Thymus (tissue), 11 donors: Measurements from ENCODE around the gene MEGF8. TPM values are rescaled to one million over a fixed set of nuclear protein-coding genes. Genes with fewer than 3 reads are reported as not detected.

Experiments
- DNase-seq, 9 donors: peaks; one replicate each; pipeline ENCODE4 v3.0.0-alpha.2; 2013; ENCODE audit warnings: low spot score in 9 of 9, low read depth in 6 of 9, missing footprints in 1 of 9
- H3K27ac ChIP-seq, 2 donors: one replicate each; pipeline ENCODE4 v1.5.1; 2013; ENCODE audit warnings: control low read depth in 1 of 2, low read depth in 1 of 2, low read length in 1 of 2, mild to moderate bottlenecking in 1 of 2, moderate library complexity in 1 of 2
- H3K27me3 ChIP-seq, 2 donors: one replicate each; pipeline ENCODE4 v1.5.1; 2013; ENCODE audit warnings: low read length in 1 of 2; ENCODE audit not compliant: control insufficient read depth in 2 of 2, insufficient read depth in 1 of 2
- H3K36me3 ChIP-seq, 2 donors: one replicate each; pipeline ENCODE4 v1.5.1; 2013; ENCODE audit warnings: low read length in 1 of 2, mild to moderate bottlenecking in 1 of 2, moderate library complexity in 1 of 2; ENCODE audit not compliant: control insufficient read depth in 2 of 2, insufficient read depth in 2 of 2
- H3K4me1 ChIP-seq, 2 donors: one replicate each; pipeline ENCODE4 v1.5.1; 2013; ENCODE audit warnings: low read length in 2 of 2; ENCODE audit not compliant: control insufficient read depth in 2 of 2, insufficient read depth in 2 of 2
- H3K4me3 ChIP-seq, 2 donors: one replicate each; pipeline ENCODE4 v1.5.1; 2013; ENCODE audit warnings: low read length in 2 of 2, control low read depth in 1 of 2, mild to moderate bottlenecking in 1 of 2
- H3K9me3 ChIP-seq, 2 donors: one replicate each; pipeline ENCODE4 v1.5.1; 2013; ENCODE audit warnings: low read length in 1 of 2, mild to moderate bottlenecking in 1 of 2; ENCODE audit not compliant: control insufficient read depth in 2 of 2, insufficient read depth in 1 of 2
- WGBS: extraction: QIAGEN DNeasy Blood & Tissue Kit; methylation state at CpG from one replicate; pipeline ENCODE4 v1.1.7; 2013; 5-methylcytosine and 5-hydroxymethylcytosine counted together
- polyA plus RNA-seq: library from polyadenylated mRNA; stranded (reverse); fragments of 200-250 nt; gene quantifications from one replicate; pipeline ENCODE4 v1.2.3, GENCODE V29; 2013
- total RNA-seq: library from RNA; stranded (reverse); fragments of 120-200 nt; gene quantifications from one replicate; pipeline ENCODE4 v1.2.4, GENCODE V29; 2013
- donor health status: healthy.

MEGF8 gene
- total and polyA plus RNA-seq, 2 donors = 2.7 to 5.5 TPM

- Histone ChIP-seq H3K36me3 (peaks cover 9 to 11% of the 10 kb centered on the region in 2 donors), H3K27me3 (peaks cover 0 to 14% of the 10 kb centered on the region in 2 donors), H3K27ac (no peak overlapping the region), H3K4me1 (peaks cover 16 to 40% of the 10 kb centered on the region in 2 donors), H3K9me3 (peaks cover 0 to 5% of the 10 kb centered on the region in 2 donors), H3K4me3 (no peak overlapping the region)
- DNase-seq = peak in 5 of 9 donors; percentile 14 to 75 (median 60)
- 76% methylated on average over 10 of the region's 10 CpGs for WGBS
Observed at GRCh38 chr19:42420055-42420544, 94.7 kb downstream of the MEGF8 start.

GRCh38 chr19:42421101-42421500 is 95.7 kb downstream of the MEGF8 start:
- peaks cover 5 to 9% of the 10 kb centered on the region in 2 donors for H3K36me3 ChIP-seq
- H3K9me3 ChIP-seq = peaks cover 1 to 5% of the 10 kb centered on the region in 2 donors
- no peak for DNase-seq
- peaks cover 16 to 40% of the 10 kb centered on the region in 2 donors for H3K4me1 ChIP-seq
- H3K27me3 ChIP-seq = peaks cover 0 to 14% of the 10 kb centered on the region in 2 donors
- H3K4me3 ChIP-seq = no peak overlapping the region
- peak overlapping the region in 1 of 2 donors; percentile 11 for H3K27ac ChIP-seq
- WGBS = 80% methylated on average over 4 of the region's 4 CpGs

- no peak for DNase-seq
- H3K27me3 ChIP-seq = peaks cover 0 to 14% of the 10 kb centered on the region in 2 donors
- H3K4me1 ChIP-seq = peaks cover 16 to 40% of the 10 kb centered on the region in 2 donors
- H3K27ac ChIP-seq = peak overlapping the region in 1 of 2 donors; percentile 11
- peaks cover 1 to 5% of the 10 kb centered on the region in 2 donors for H3K9me3 ChIP-seq
- peaks cover 5 to 9% of the 10 kb centered on the region in 2 donors for H3K36me3 ChIP-seq
- 96% methylated on average over 9 of the region's 9 CpGs for WGBS
- H3K4me3 ChIP-seq = no peak overlapping the region
Observed at GRCh38 chr19:42421591-42422031, 96.2 kb downstream of the MEGF8 start.

- Histone ChIP-seq H3K27me3 (peaks cover 0 to 14% of the 10 kb centered on the region in 2 donors), H3K36me3 (peaks cover 5 to 9% of the 10 kb centered on the region in 2 donors), H3K9me3 (peaks cover 1 to 5% of the 10 kb centered on the region in 2 donors), H3K4me3 (peak overlapping the region; percentile 57 to 82), H3K27ac (peak overlapping the region; percentile 70 to 74), H3K4me1 (peaks cover 16 to 40% of the 10 kb centered on the region in 2 donors)
- 66% methylated on average over 17 of the region's 17 CpGs for WGBS
- no peak for DNase-seq
Observed at GRCh38 chr19:42422092-42422900, 96.9 kb downstream of the MEGF8 start.

GRCh38 chr19:42422901-42423461 is 97.5 kb downstream of the MEGF8 start:
- Histone ChIP-seq H3K9me3 (peaks cover 1 to 5% of the 10 kb centered on the region in 2 donors), H3K4me3 (peak overlapping the region; percentile 57 to 82), H3K4me1 (peaks cover 16 to 40% of the 10 kb centered on the region in 2 donors), H3K27me3 (peaks cover 0 to 14% of the 10 kb centered on the region in 2 donors), H3K27ac (peak overlapping the region; percentile 74 to 78), H3K36me3 (peaks cover 5 to 6% of the 10 kb centered on the region in 2 donors)
- DNase-seq = peak in 6 of 9 donors; percentile 32 to 81 (median 52)
- WGBS = under 1% methylated on average over 38 of the region's 38 CpGs

GRCh38 chr19:42423462-42424344 is 98.3 kb downstream of the MEGF8 start:
- H3K36me3 ChIP-seq = peaks cover 0 to 3% of the 10 kb centered on the region in 2 donors
- peaks cover 1 to 5% of the 10 kb centered on the region in 2 donors for H3K9me3 ChIP-seq
- peaks cover 16 to 40% of the 10 kb centered on the region in 2 donors for H3K4me1 ChIP-seq
- peaks cover 0 to 14% of the 10 kb centered on the region in 2 donors for H3K27me3 ChIP-seq
- WGBS = 5% methylated on average over 65 of the region's 65 CpGs
- H3K27ac ChIP-seq = peak overlapping the region; percentile 74 to 78
- peak overlapping the region; percentile 57 to 82 for H3K4me3 ChIP-seq
- DNase-seq = peak; percentile 85 to 98 (median 92)

GRCh38 chr19:42424345-42424707 is 98.9 kb downstream of the MEGF8 start:
- WGBS = 90% methylated on average over 15 of the region's 15 CpGs

GRCh38 chr19:42424712-42425131 is 99.3 kb downstream of the MEGF8 start:
- H3K36me3 ChIP-seq = peaks cover 0 to 3% of the 10 kb centered on the region in 2 donors
- H3K4me1 ChIP-seq = peaks cover 16 to 40% of the 10 kb centered on the region in 2 donors
- no peak overlapping the region for H3K4me3 ChIP-seq
- H3K9me3 ChIP-seq = peaks cover 1 to 5% of the 10 kb centered on the region in 2 donors
- WGBS = 84% methylated on average over 13 of the region's 13 CpGs
- no peak overlapping the region for H3K27ac ChIP-seq
- H3K27me3 ChIP-seq = peaks cover 0 to 14% of the 10 kb centered on the region in 2 donors
- no peak for DNase-seq

More at GRCh38 chr19:42424345-42424707, 98.9 kb downstream of the MEGF8 start:
- peaks cover 1 to 5% of the 10 kb centered on the region in 2 donors for H3K9me3 ChIP-seq
- peaks cover 0 to 14% of the 10 kb centered on the region in 2 donors for H3K27me3 ChIP-seq
- H3K4me3 ChIP-seq = peak overlapping the region; percentile 57 to 82
- H3K36me3 ChIP-seq = peaks cover 0 to 3% of the 10 kb centered on the region in 2 donors
- no peak overlapping the region for H3K27ac ChIP-seq
- peaks cover 16 to 40% of the 10 kb centered on the region in 2 donors for H3K4me1 ChIP-seq
- no peak for DNase-seq
